Gastrocnemius medialis (tissue), 4 donors: ENCODE measurements around the gene PILRB. TPM values are rescaled to one million over a fixed set of nuclear protein-coding genes. Genes with fewer than 3 reads are reported as not detected.
"Not testable (repeated sequence)": the region's sequence is repeated elsewhere in the genome, so short reads cannot be mapped to it uniquely, and the experiment has no call there.

Source experiments
- ATAC-seq, 2 donors: fragments of 150-250 bp; one replicate each; pipeline ENCODE4 v1.9.1; 2016
- DNase-seq, 2 donors: peaks; one replicate each; pipeline ENCODE4 v3.0.0-alpha.2; 2019
- H3K27ac ChIP-seq, 4 donors: fragments of 200-600 bp; sonication (generic); 1 replicate in 1 of 4; 2 replicates in 3 of 4; pipeline ENCODE4 v1.5.1; 2016 to 2018; ENCODE audit warnings: mild to moderate bottlenecking in 2 of 4, moderate library complexity in 1 of 4
- H3K27me3 ChIP-seq, 3 donors: fragments of 200-600 bp; sonication (generic) in 2 of 3; 1 replicate in 1 of 3; 2 replicates in 2 of 3; pipeline versions ENCODE4 v1.5.1 to v1.6.0; 2016 to 2019; ENCODE audit warnings: mild to moderate bottlenecking in 1 of 3, moderate library complexity in 1 of 3
- H3K36me3 ChIP-seq, 2 donors: fragments of 200-600 bp; sonication (generic) in 1 of 2; one replicate each; pipeline ENCODE4 v1.5.1; 2017 to 2018
- H3K4me1 ChIP-seq, 2 donors: fragments of 200-600 bp; sonication (generic) in 1 of 2; one replicate each; pipeline ENCODE4 v1.5.1; 2016 to 2017; ENCODE audit warnings: mild to moderate bottlenecking in 2 of 2
- H3K4me3 ChIP-seq, 4 donors: fragments of 200-600 bp; sonication (generic) in 3 of 4; 1 replicate in 1 of 4; 2 replicates in 3 of 4; pipeline ENCODE4 v1.5.1; 2016 to 2019; ENCODE audit warnings: mild to moderate bottlenecking in 2 of 4
- H3K9me3 ChIP-seq, 3 donors: fragments of 200-600 bp; sonication (generic) in 2 of 3; 1 replicate in 1 of 3; 2 replicates in 2 of 3; pipeline ENCODE4 v1.5.1; 2016 to 2019
- CTCF ChIP-seq, 5 experiments: fragments of 450-650 bp in 3 of 5; fragments of 200-600 bp in 2 of 5; sonication (generic) in 2 of 5; IDR thresholded peaks in 4 of 5; conservative IDR thresholded peaks in 1 of 5; 1 replicate in 4 of 5; 2 replicates in 1 of 5; pipeline ENCODE4 v1.5.1; 2016 to 2019; ENCODE audit warnings: antibody characterized with exemption in 5 of 5, mild to moderate bottlenecking in 3 of 5, moderate library complexity in 3 of 5
- POLR2A ChIP-seq, 2 donors: fragments of 450-650 bp; IDR thresholded peaks; one replicate each; pipeline ENCODE4 v1.6.1; 2017; ENCODE audit warnings: antibody characterized with exemption in 2 of 2, mild to moderate bottlenecking in 2 of 2, moderate library complexity in 2 of 2
- in situ Hi-C, 4 donors: fragments of 200-750 bp; cut with MboI; loops; one replicate each; pipeline versions ENCODE4 v1.15.0 to v1.8.0; 2017; ENCODE audit warnings: low sequenced_read_pairs in 4 of 4
- intact Hi-C: fragments of 100-400 bp; cut with DNase I; formaldehyde crosslinking; loops from one replicate; pipeline ENCODE4 v1.15.1; 2023; ENCODE audit warnings: low total_unique reads
- total RNA-seq, 4 donors: library from RNA; depleted of rRNA; stranded (reverse); fragments of >200 nt; gene quantifications; one replicate each; pipeline versions ENCODE4 v1.1.0 to v1.2.3, GENCODE V29; 2016

PILRB gene
- total RNA-seq, 4 donors from 2014 or later, result 11.8 to 32.4 (median 20.8) TPM

- Histone ChIP-seq H3K4me1 (peaks cover 6 to 12% of the 10 kb centered on the region in 2 donors), H3K36me3 (peaks cover 0 to 85% of the 10 kb centered on the region in 2 donors), H3K9me3 (no peaks in the 10 kb centered on the region), H3K4me3 (no peak overlapping the region), H3K27ac (peak overlapping the region; percentile 27 to 84 (median 62)), H3K27me3 (no peaks in the 10 kb centered on the region)
- no peak for DNase-seq
- intact Hi-C loops, result loop anchor here (10.0 kb wide), 2 partner anchors 75 to 135 kb away; partner anchors contain the start of gene PVRIG
- TF ChIP-seq POLR2A (IDR thresholded peaks at IDR 0.05) (no peak), CTCF (IDR thresholded peaks at IDR 0.05 in 4 of 5, conservative IDR thresholded peaks at IDR 0.05 in 1 of 5) (no peak)
- no peak for ATAC-seq
- in situ Hi-C loops, result loop anchor here in 2 of 4 donors (25.0 kb wide), 2 partner anchors 187 to 212 kb away; partner anchors contain the start of genes GAL3ST4 (in 1 of the 2), LAMTOR4 (in 1 of the 2), MBLAC1 (in 1 of the 2) and TRAPPC14 (in 1 of the 2)
Observed at GRCh38 chr7:100349757-100350156, 8.2 kb upstream of the PILRB start.

- no peak overlapping the region for H3K27ac ChIP-seq
- H3K4me3 ChIP-seq, result no peak overlapping the region
- H3K4me1 ChIP-seq, result peaks cover 0 to 5% of the 10 kb centered on the region in 2 donors
- DNase-seq (no peak), ATAC-seq (no peak)
- H3K36me3 ChIP-seq, result peaks cover 0 to 97% of the 10 kb centered on the region in 2 donors
- intact Hi-C loops, result no loop called here
- TF ChIP-seq CTCF (IDR thresholded peaks at IDR 0.05 in 4 of 5, conservative IDR thresholded peaks at IDR 0.05 in 1 of 5), result no peak
- no peaks in the 10 kb centered on the region for H3K9me3 ChIP-seq
- in situ Hi-C loops, result no loop called here
- no peaks in the 10 kb centered on the region for H3K27me3 ChIP-seq
Observed at GRCh38 chr7:100351657-100352058, 6.3 kb upstream of the PILRB start.

GRCh38 chr7:100352230-100352781 lies 5.6 kb upstream of the PILRB start:
- ATAC-seq, in situ Hi-C loops: not testable (repeated sequence)

GRCh38 chr7:100352984-100353684 lies 4.8 kb upstream of the PILRB start:
- Histone ChIP-seq H3K9me3 (no peaks in the 10 kb centered on the region), H3K27me3 (no peaks in the 10 kb centered on the region), H3K36me3 (peaks cover 0 to 97% of the 10 kb centered on the region in 2 donors), H3K4me1 (no peaks in the 10 kb centered on the region), H3K27ac (no peak overlapping the region), H3K4me3 (no peak overlapping the region)
- in situ Hi-C loops, result no loop called here
- ATAC-seq (no peak), DNase-seq (no peak)
- intact Hi-C loops, result no loop called here
- TF ChIP-seq CTCF (IDR thresholded peaks at IDR 0.05 in 4 of 5, conservative IDR thresholded peaks at IDR 0.05 in 1 of 5) (no peak), POLR2A (IDR thresholded peaks at IDR 0.05) (no peak)

More at GRCh38 chr7:100352230-100352781, 5.6 kb upstream of the PILRB start:
- H3K4me1 ChIP-seq, H3K27me3 ChIP-seq, intact Hi-C loops, DNase-seq, H3K27ac ChIP-seq, H3K9me3 ChIP-seq, H3K4me3 ChIP-seq: not testable (repeated sequence)
- H3K36me3 ChIP-seq, result peaks cover 0 to 97% of the 10 kb centered on the region in 2 donors

GRCh38 chr7:100353685-100354330 lies 4.1 kb upstream of the PILRB start:
- ATAC-seq, result no peak
- H3K27ac ChIP-seq, result no peak overlapping the region
- no peak overlapping the region for H3K4me3 ChIP-seq
- no peaks in the 10 kb centered on the region for H3K4me1 ChIP-seq
- no peak for DNase-seq
- intact Hi-C loops (no loop called here), in situ Hi-C loops (no loop called here)
- no peaks in the 10 kb centered on the region for H3K9me3 ChIP-seq
- peaks cover 0 to 98% of the 10 kb centered on the region in 2 donors for H3K36me3 ChIP-seq
- no peaks in the 10 kb centered on the region for H3K27me3 ChIP-seq
- TF ChIP-seq POLR2A (IDR thresholded peaks at IDR 0.05) (no peak), CTCF (IDR thresholded peaks at IDR 0.05 in 4 of 5, conservative IDR thresholded peaks at IDR 0.05 in 1 of 5) (no peak)
